Measurements from ENCODE around the gene RAVER1. TPM values are rescaled to one million over a fixed set of nuclear protein-coding genes. Genes with fewer than 3 reads are reported as not detected.

The RAVER1 gene
- total and polyA plus RNA-seq, 2 of the 13 experiments (the other 11 are each of a cell fraction or from before 2014, with no cell fraction given): 3.6 to 7.9 TPM

GRCh38 chr19:10334588-10335351, 1.4 kb upstream of the RAVER1 start (continued):
- TF ChIP-seq ZFY (CRISPR knock-in tag; IDR thresholded peaks at IDR 0.05) (peak; percentile 70), BRCA1 (CRISPR knock-in tag; IDR thresholded peaks at IDR 0.05) (no peak), NFIC (IDR thresholded peaks at IDR 0.05; ENCODE audit: low read length) (no peak), RORA (CRISPR knock-in tag; IDR thresholded peaks at IDR 0.05) (no peak), ELF3 (CRISPR knock-in tag; IDR thresholded peaks at IDR 0.05) (0 out of 2 replicates have a peak, but pooled peaks have one; percentile 31), FOXO1 (CRISPR knock-in tag; IDR thresholded peaks at IDR 0.05) (no peak; the same call in 1 of the 2 replicates), ZNF768 (CRISPR knock-in tag; IDR thresholded peaks at IDR 0.05) (peak; percentile 29; the same call in 1 of the 2 replicates), ZNF564 (CRISPR knock-in tag; IDR thresholded peaks at IDR 0.05) (peak; percentile 79), ZNF263 (CRISPR knock-in tag; IDR thresholded peaks at IDR 0.05) (no peak), TFAP4 (IDR thresholded peaks at IDR 0.05; ENCODE audit: borderline replicate concordance, low read depth) (peak; percentile 6; the same call in 1 of the 2 replicates), CENPBD1 (CRISPR knock-in tag; IDR thresholded peaks at IDR 0.05; ENCODE audit: borderline replicate concordance, low read depth) (no peak), ZNF30 (CRISPR knock-in tag; IDR thresholded peaks at IDR 0.05) (no peak), ZNF234 (CRISPR knock-in tag; conservative IDR thresholded peaks at IDR 0.05) (0 out of 2 replicates have a peak, but pooled peaks have one; percentile 68), MTA1 (CRISPR knock-in tag; IDR thresholded peaks at IDR 0.05; ENCODE audit: borderline replicate concordance) (peak; percentile 34; the same call in 1 of the 2 replicates), ZNF251 (CRISPR knock-in tag; IDR thresholded peaks at IDR 0.05) (no peak), SMARCE1 (IDR thresholded peaks at IDR 0.05; ENCODE audit: borderline replicate concordance) (no peak), ELF4 (CRISPR knock-in tag; IDR thresholded peaks at IDR 0.05; ENCODE audit: borderline replicate concordance) (no peak), ZBTB10 (CRISPR knock-in tag; IDR thresholded peaks at IDR 0.05; ENCODE audit: borderline replicate concordance) (no peak), ZNF354B (CRISPR knock-in tag; IDR thresholded peaks at IDR 0.05) (no peak), MEIS2 (CRISPR knock-in tag; IDR thresholded peaks at IDR 0.05) (no peak; the same call in none of the 2 replicates), ZNF546 (CRISPR knock-in tag; conservative IDR thresholded peaks at IDR 0.05) (no peak), NAIF1 (CRISPR knock-in tag; IDR thresholded peaks at IDR 0.05; ENCODE audit: borderline replicate concordance) (no peak), ZBTB20 (CRISPR knock-in tag; IDR thresholded peaks at IDR 0.05; ENCODE audit: borderline replicate concordance, low read depth) (no peak), KDM3A (CRISPR knock-in tag; IDR thresholded peaks at IDR 0.05; ENCODE audit: low read depth) (no peak), NR1H2 (CRISPR knock-in tag; IDR thresholded peaks at IDR 0.05; ENCODE audit: borderline replicate concordance, low read depth) (no peak)
- TF ChIP-seq, protein P1, sequence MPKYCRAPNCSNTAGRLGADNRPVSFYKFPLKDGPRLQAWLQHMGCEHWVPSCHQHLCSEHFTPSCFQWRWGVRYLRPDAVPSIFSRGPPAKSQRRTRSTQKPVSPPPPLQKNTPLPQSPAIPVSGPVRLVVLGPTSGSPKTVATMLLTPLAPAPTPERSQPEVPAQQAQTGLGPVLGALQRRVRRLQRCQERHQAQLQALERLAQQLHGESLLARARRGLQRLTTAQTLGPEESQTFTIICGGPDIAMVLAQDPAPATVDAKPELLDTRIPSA (CRISPR knock-in tag; IDR thresholded peaks at IDR 0.05; ENCODE audit: borderline replicate concordance): no peak
- TF ChIP-seq, protein P2, sequence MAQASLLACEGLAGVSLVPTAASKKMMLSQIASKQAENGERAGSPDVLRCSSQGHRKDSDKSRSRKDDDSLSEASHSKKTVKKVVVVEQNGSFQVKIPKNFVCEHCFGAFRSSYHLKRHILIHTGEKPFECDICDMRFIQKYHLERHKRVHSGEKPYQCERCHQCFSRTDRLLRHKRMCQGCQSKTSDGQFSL (CRISPR knock-in tag; IDR thresholded peaks at IDR 0.05): no peak

Measured in HepG2 (cell line).